Esophagus squamous epithelium (tissue), 5 donors: ENCODE results near the gene PMM1. TPM values are rescaled to one million over a fixed set of nuclear protein-coding genes. Genes with fewer than 3 reads are reported as not detected.

Experiments used
- DNase-seq: peaks from one replicate; lab custom pipeline; 2025; lab: John Stamatoyannopoulos, UW
- H3K27ac ChIP-seq, 4 donors: fragments of 200-600 bp; sonication (generic); one replicate each; pipeline ENCODE4 v1.5.1; 2016 to 2019; ENCODE audit warnings: mild to moderate bottlenecking in 1 of 4
- H3K27me3 ChIP-seq, 4 donors: fragments of 200-600 bp; sonication (generic); 1 replicate in 3 of 4; 2 replicates in 1 of 4; pipeline versions ENCODE4 v1.5.1 to v1.6.0; 2017 to 2021; ENCODE audit warnings: antibody characterized with exemption in 1 of 4
- H3K36me3 ChIP-seq, 3 donors: fragments of 200-600 bp; sonication (generic); one replicate each; pipeline ENCODE4 v1.5.1; 2016 to 2019
- H3K4me1 ChIP-seq, 3 donors: fragments of 200-600 bp; sonication (generic); one replicate each; pipeline ENCODE4 v1.5.1; 2017 to 2019
- H3K4me3 ChIP-seq, 4 donors: fragments of 200-600 bp; sonication (generic); 1 replicate in 3 of 4; 2 replicates in 1 of 4; pipeline ENCODE4 v1.5.1; 2016 to 2019; ENCODE audit warnings: mild to moderate bottlenecking in 2 of 4, moderate library complexity in 1 of 4
- H3K9me3 ChIP-seq, 3 donors: fragments of 200-600 bp; sonication (generic); one replicate each; pipeline ENCODE4 v1.5.1; 2016 to 2019
- POLR2A ChIP-seq, 4 donors: fragments of 450-650 bp; IDR thresholded peaks; one replicate each; pipeline ENCODE4 v1.6.1; 2017; ENCODE audit warnings: antibody characterized with exemption in 4 of 4, mild to moderate bottlenecking in 4 of 4, moderate library complexity in 3 of 4
- WGBS, 2 donors: methylation state at CpG; one replicate each; pipeline ENCODE4 v1.1.5; 2018; 5-methylcytosine and 5-hydroxymethylcytosine counted together
- intact Hi-C: fragments of 100-400 bp; cut with DNase I; formaldehyde crosslinking; loops from one replicate; pipeline ENCODE4 v1.15.0; 2022
- total RNA-seq, 4 donors: library from RNA; depleted of rRNA; stranded (reverse); fragments of >200 nt; gene quantifications; one replicate each; pipeline ENCODE4 v1.1.0, GENCODE V29; 2016
- TF ChIP-seq, protein P1 (sequence below), 6 experiments: fragments of 450-650 bp in 4 of 6; fragments of 200-600 bp in 2 of 6; sonication (generic) in 2 of 6; IDR thresholded peaks; one replicate each; pipeline ENCODE4 v1.5.1; 2016 to 2019; ENCODE audit warnings: antibody characterized with exemption in 6 of 6, mild to moderate bottlenecking in 4 of 6, moderate library complexity in 4 of 6
- donor health status: DM: yes; HTN: yes; CAD: no.

PMM1 gene
- total RNA-seq, 4 donors from 2014 or later, result 17.9 to 65.2 (median 49.5) TPM

DNA sequence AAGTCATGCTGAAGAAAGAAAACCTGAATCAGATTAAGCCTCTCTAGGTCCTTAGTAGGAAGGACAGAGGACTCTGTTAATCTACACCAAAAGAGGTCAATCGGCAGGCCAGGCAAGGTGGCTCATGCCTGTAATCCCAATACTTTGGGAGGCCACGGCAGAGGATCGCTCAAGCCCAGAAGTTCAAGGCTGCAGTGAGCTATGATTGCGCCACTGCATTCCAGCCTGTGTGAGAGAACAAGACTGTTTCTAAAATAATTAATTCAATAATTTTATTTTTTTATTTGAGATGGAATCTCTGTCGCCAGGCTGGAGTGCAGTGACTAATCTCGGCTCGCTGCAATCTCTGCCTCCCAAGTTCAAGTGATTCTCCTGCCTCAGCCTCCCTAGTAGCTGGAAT is 35.9 kb upstream of the PMM1 start:
- intact Hi-C loops, result no loop called here
- DNase-seq, result no peak
- no peak for TF ChIP-seq POLR2A (IDR thresholded peaks at IDR 0.05)
- TF ChIP-seq, protein P1, sequence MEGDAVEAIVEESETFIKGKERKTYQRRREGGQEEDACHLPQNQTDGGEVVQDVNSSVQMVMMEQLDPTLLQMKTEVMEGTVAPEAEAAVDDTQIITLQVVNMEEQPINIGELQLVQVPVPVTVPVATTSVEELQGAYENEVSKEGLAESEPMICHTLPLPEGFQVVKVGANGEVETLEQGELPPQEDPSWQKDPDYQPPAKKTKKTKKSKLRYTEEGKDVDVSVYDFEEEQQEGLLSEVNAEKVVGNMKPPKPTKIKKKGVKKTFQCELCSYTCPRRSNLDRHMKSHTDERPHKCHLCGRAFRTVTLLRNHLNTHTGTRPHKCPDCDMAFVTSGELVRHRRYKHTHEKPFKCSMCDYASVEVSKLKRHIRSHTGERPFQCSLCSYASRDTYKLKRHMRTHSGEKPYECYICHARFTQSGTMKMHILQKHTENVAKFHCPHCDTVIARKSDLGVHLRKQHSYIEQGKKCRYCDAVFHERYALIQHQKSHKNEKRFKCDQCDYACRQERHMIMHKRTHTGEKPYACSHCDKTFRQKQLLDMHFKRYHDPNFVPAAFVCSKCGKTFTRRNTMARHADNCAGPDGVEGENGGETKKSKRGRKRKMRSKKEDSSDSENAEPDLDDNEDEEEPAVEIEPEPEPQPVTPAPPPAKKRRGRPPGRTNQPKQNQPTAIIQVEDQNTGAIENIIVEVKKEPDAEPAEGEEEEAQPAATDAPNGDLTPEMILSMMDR (IDR thresholded peaks at IDR 0.05), result no peak
- H3K4me1 ChIP-seq, result peaks cover 3 to 35% (median 10%) of the 10 kb centered on the region in 3 donors
- H3K4me3 ChIP-seq, result no peak overlapping the region
- no peaks in the 10 kb centered on the region for H3K9me3 ChIP-seq
- 93 to 97% methylated on average over 7 of the region's 7 CpGs for WGBS, 2 donors
- no peaks in the 10 kb centered on the region for H3K27me3 ChIP-seq
- H3K36me3 ChIP-seq, result peaks cover 8 to 83% (median 34%) of the 10 kb centered on the region in 3 donors
- no peak overlapping the region for H3K27ac ChIP-seq

DNA sequence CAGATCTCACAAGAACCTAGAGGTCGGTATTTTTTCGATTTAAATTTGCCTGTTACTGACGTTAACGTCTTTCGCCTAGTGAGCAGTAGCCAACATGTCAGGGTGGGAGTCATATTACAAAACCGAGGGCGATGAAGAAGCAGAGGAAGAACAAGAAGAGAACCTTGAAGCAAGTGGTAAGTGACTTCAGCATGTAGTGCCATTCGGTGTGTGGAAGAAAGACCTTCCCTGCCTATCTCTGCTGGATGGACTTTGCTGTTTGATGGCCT is 32.2 kb upstream of the PMM1 start:
- no peaks in the 10 kb centered on the region for H3K9me3 ChIP-seq
- H3K27ac ChIP-seq, result peak overlapping the region; percentile 97 to 99 (median 98)
- no peak for DNase-seq
- H3K27me3 ChIP-seq, result no peaks in the 10 kb centered on the region
- peaks cover 12 to 70% (median 23%) of the 10 kb centered on the region in 3 donors for H3K4me1 ChIP-seq
- TF ChIP-seq, protein P1 (IDR thresholded peaks at IDR 0.05), result no peak
- TF ChIP-seq POLR2A (IDR thresholded peaks at IDR 0.05), result no peak
- intact Hi-C loops, result no loop called here
- H3K36me3 ChIP-seq, result peaks cover 8 to 46% (median 15%) of the 10 kb centered on the region in 3 donors
- peak overlapping the region; percentile 73 to 98 (median 95) for H3K4me3 ChIP-seq
- WGBS, 2 donors, result 1 to 4% methylated on average over 8 of the region's 8 CpGs

DNA sequence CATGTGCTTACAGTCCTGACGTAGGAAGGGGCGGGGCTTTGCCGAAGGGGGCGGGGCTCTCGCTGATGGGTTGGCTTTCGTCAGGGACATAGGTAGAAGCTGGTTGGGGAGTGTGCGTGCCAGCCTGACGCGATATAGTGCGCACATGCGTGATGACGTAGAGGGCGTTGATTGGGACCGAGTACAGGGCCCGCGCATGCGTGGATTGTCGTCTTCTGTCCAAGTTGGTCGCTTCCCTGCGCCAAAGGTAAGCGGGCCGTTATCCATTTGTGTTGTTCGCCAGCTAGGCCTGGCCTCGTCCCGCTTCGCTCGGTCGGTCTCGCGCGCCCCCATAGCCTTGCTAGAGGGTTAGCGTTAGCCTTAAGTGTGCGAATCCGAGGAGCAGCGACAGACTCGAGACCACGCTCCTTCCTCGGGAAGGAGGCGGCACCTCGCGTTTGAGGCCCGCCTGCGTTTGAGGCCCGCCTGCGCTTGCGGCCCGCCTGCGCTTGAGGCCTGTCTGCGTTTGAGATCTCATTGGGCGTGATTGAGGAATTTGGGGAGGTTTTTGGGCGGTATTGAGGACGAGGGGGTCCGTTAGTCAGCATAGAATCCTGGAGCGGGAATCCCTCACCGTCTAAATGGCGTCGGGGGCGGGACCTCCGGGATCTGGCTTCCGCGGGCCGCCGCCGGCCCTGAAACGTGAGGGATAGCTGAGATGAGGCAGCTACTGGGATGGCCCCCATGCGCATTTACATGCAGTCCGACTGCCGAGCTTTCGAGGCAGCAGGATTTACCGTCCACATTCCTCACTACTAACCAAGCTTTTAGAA is 31.7 kb upstream of the PMM1 start, which contains the start of gene XRCC6:
TSS of gene XRCC6 (plus strand) at position 197 of the 812 bp plus-strand sequence. CDS start 710 bp downstream, outside the sequence.
- TF ChIP-seq, protein P1 (IDR thresholded peaks at IDR 0.05), result no peak
- peak in 3 of 4 donors; percentile 48 to 97 (median 78) for TF ChIP-seq POLR2A (IDR thresholded peaks at IDR 0.05)
- Histone ChIP-seq H3K4me1 (peaks cover 12 to 70% (median 23%) of the 10 kb centered on the region in 3 donors), H3K27me3 (no peaks in the 10 kb centered on the region), H3K9me3 (no peaks in the 10 kb centered on the region), H3K36me3 (peaks cover 4 to 41% (median 15%) of the 10 kb centered on the region in 3 donors), H3K27ac (peak within 1 kb of the TSS; percentile 97 to 99 (median 98)), H3K4me3 (peak within 1 kb of the TSS; percentile 73 to 98 (median 95))
- intact Hi-C loops, result no loop called here
- WGBS, 2 donors, result 0 to 2% methylated on average over 16 to 20 of the region's 70 CpGs
- DNase-seq, result peak; percentile 99

DNA sequence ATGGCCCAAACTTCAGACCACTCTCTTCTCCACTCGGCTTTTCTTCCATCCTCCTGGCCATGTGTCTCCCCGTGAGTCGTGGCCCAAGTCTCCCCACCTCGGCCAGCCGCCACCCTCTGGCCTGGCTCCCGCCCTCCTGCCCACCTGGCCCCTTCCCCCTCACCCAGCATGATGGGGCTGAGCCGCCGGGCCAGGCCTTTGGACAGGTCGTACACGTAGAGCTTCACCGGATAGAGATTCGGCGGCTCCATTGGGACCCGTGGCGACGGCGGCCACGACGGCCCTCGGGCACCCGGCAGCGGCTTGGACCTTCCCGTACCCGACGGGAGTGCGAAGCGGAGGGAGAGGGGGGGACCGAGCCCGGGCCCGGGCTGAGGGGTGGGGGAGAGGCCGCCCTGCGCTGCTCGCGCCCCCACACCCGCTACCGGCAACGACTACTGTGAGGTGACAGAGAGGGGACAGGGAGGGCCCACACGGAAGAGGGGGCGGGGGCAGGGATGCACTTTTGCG is 31.0 kb upstream of the PMM1 start, which contains the start of gene DESI1:
TSS of gene DESI1 (minus strand) at position 455 of the 510 bp plus-strand sequence. CDS start at position 251, 204 bp downstream.
- TF ChIP-seq, protein P1 (IDR thresholded peaks at IDR 0.05), result peak in 1 of 6 experiments; percentile 7
- TF ChIP-seq POLR2A (IDR thresholded peaks at IDR 0.05), result peak in 2 of 4 donors; percentile 54 to 76
- H3K9me3 ChIP-seq, result no peaks in the 10 kb centered on the region
- 0 to 2% methylated on average over 7 to 15 of the region's 40 CpGs for WGBS, 2 donors
- peak within 1 kb of the TSS; percentile 73 to 98 (median 95) for H3K4me3 ChIP-seq
- intact Hi-C loops, result no loop called here
- H3K27me3 ChIP-seq, result no peaks in the 10 kb centered on the region
- H3K27ac ChIP-seq, result peak within 1 kb of the TSS; percentile 97 to 99 (median 98)
- DNase-seq, result no peak
- H3K4me1 ChIP-seq, result peaks cover 12 to 66% (median 23%) of the 10 kb centered on the region in 3 donors
- peaks cover 0 to 34% (median 12%) of the 10 kb centered on the region in 3 donors for H3K36me3 ChIP-seq
